T-helper 2 cell treated with Interferon-gamma antibody and Interleukin-4, amounts not matched to agents 5 μg/mL and 100 μg/mL, for 36 hours (primary cell): ENCODE data around the gene GPC5.
"Not testable (repeated sequence)": the region's sequence is repeated elsewhere in the genome, so short reads cannot be mapped to it uniquely, and the experiment has no call there.

ENCODE experiments used
- DNase-seq: peaks from one replicate; pipeline ENCODE4 v3.0.0; 2021; ENCODE audit warnings: low spot score
- H3K27ac Mint-ChIP-seq: one replicate; pipeline ENCODE4 v1.8.0; 2021; ENCODE audit warnings: mild to moderate bottlenecking, mixed read lengths
- H3K27me3 Mint-ChIP-seq: one replicate; pipeline ENCODE4 v1.8.0; 2021; ENCODE audit warnings: low read depth, mixed read lengths
- H3K36me3 Mint-ChIP-seq: one replicate; pipeline ENCODE4 v1.8.0; 2021; ENCODE audit warnings: low read depth, mixed read lengths
- H3K4me1 Mint-ChIP-seq: one replicate; pipeline ENCODE4 v1.8.0; 2021; ENCODE audit warnings: low read depth, mixed read lengths
- H3K4me3 Mint-ChIP-seq: one replicate; pipeline ENCODE4 v1.8.0; 2022; ENCODE audit warnings: mild to moderate bottlenecking, moderate library complexity, mixed read lengths
- H3K9me3 Mint-ChIP-seq: one replicate; pipeline ENCODE4 v1.8.0; 2021; ENCODE audit warnings: mixed read lengths

Gene GPC5

DNA sequence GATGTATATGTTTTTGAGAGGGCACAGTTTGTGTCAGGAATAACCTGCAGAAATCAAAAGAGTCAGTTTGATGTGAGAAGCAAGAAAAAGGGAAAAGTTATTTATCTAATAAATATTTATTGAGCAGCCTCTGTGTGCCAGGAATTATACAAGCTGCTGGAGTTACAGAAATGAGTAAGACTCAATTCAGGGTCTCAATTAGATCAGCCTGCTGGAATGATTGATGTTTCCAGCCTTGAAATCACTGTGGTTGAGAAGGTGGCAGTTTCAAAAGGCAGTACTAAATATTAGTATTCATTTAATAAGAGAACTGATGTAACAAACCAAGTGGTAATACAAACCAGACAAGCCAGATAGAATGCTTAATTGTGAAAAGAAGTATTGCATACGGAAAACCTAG, 1045.8 kb downstream of the GPC5 start:
- Mint-ChIP-seq H3K9me3 (peaks cover 19% of the 10 kb centered on the region), H3K4me1 (no peaks in the 10 kb centered on the region), H3K36me3 (no peaks in the 10 kb centered on the region), H3K27me3 (no peaks in the 10 kb centered on the region), H3K4me3 (no peak overlapping the region), H3K27ac (no peak overlapping the region)
- no peak for DNase-seq

DNA sequence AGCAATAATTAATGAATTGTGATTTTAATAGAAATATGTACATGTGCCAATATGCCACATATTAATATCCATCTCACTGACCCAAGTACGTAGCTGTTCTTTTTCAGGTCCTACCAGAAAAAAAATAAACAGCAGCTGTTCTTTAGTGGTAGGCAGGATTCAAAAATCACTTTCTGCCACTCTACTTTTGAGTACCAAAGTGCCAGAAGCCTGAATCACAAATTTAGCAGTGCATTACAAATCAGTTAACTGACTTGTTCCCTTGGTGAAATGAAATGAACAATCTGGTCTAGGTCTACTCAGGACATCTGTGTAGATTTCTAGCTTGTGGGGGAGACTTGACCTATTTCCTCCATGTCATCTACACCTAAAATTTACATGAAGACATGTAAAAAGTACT, 1052.6 kb downstream of the GPC5 start:
- Mint-ChIP-seq H3K4me1 (no peaks in the 10 kb centered on the region), H3K4me3 (no peak overlapping the region), H3K9me3 (peaks cover 12% of the 10 kb centered on the region), H3K27me3 (no peaks in the 10 kb centered on the region), H3K36me3 (no peaks in the 10 kb centered on the region), H3K27ac (no peak overlapping the region)
- DNase-seq: no peak

DNA sequence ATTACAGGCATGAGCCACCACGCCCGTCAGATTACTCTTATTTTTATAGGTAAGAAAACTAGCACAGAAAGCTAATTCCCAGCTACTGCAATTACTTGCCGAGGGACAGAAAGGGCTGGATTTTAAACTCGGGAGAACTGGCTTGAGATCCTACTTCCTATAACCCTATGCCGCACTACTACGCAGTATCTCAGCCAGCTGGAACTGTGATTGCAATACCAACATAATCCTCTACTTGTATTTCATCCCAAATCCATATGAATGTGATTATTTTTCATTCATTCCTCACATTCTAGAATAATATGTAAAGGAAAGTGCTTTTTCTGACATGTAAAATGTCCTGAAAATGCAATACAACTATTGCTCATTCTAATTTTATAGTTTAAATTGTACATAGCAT, 1054.4 kb downstream of the GPC5 start:
- Mint-ChIP-seq H3K4me1 (no peaks in the 10 kb centered on the region), H3K4me3 (no peak overlapping the region), H3K27ac (no peak overlapping the region), H3K36me3 (no peaks in the 10 kb centered on the region), H3K27me3 (no peaks in the 10 kb centered on the region), H3K9me3 (peaks cover 12% of the 10 kb centered on the region)
- no peak for DNase-seq

DNA sequence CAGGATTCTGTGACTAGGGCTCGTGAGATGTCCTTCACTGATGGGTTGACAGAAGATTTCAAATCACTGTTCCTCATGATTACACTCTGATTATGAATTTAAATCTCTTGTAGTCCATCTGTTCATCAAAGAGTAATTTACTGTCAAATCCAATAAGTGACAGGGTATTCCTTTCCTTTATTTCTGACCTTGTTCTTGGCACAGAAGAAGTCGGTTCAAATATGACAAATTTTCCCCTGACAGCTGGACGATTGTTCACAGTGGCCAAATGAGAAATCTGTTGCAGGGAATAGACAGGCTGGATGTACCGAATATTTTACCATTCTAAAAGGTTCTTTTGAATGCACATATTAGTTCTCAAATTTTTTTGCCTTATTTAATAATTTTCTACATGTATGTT, 1060.9 kb downstream of the GPC5 start:
- Mint-ChIP-seq H3K4me1 (no peaks in the 10 kb centered on the region), H3K36me3 (no peaks in the 10 kb centered on the region), H3K27me3 (no peaks in the 10 kb centered on the region), H3K4me3 (no peak overlapping the region), H3K9me3 (peaks cover 9% of the 10 kb centered on the region), H3K27ac (no peak overlapping the region)
- DNase-seq: no peak

DNA sequence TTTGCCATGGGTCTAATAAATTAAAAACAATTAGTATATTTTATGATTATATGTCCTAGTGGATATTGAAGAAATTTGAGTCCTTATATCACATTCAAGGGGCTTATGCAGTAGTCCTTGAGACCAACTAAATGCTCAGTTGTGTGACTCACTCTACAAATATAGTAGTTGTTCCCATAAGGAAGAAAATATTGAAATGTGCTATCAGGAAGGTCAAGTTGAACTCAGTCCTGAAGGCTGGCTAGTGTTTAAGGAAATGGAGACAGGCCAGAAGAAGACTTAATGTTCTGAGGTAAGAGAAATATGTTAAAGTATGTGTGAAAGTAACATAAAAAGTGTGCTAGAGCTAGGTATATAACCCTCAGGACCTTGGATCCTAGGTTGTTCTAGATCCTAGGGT, 1062.1 kb downstream of the GPC5 start:
- Mint-ChIP-seq H3K27me3 (no peaks in the 10 kb centered on the region), H3K4me3 (no peak overlapping the region), H3K27ac (no peak overlapping the region), H3K36me3 (no peaks in the 10 kb centered on the region), H3K9me3 (peaks cover 9% of the 10 kb centered on the region), H3K4me1 (no peaks in the 10 kb centered on the region)
- no peak for DNase-seq

DNA sequence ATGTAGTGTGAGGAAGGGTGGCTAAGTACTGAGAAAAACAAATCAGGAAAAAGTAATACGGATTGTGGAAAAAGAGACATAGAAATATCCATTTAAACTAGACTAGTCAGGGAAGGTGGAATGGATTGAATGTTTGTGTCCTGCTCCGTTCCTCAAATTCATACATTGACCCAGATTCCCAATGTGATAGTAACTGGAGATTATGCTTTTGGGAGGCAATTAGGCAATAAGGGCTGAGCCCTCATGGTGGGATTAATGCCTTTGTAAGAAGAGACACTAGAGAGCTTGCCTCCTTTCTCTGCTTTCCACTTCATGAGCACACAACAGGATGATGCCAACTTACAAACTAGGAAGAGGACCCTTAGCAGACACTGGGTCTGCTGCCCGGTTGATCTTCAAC, 1063.0 kb downstream of the GPC5 start:
- no peak overlapping the region for H3K4me3 Mint-ChIP-seq
- H3K4me1 Mint-ChIP-seq: no peaks in the 10 kb centered on the region
- no peak for DNase-seq
- no peaks in the 10 kb centered on the region for H3K36me3 Mint-ChIP-seq
- peaks cover 10% of the 10 kb centered on the region for H3K9me3 Mint-ChIP-seq
- no peak overlapping the region for H3K27ac Mint-ChIP-seq
- no peaks in the 10 kb centered on the region for H3K27me3 Mint-ChIP-seq

DNA sequence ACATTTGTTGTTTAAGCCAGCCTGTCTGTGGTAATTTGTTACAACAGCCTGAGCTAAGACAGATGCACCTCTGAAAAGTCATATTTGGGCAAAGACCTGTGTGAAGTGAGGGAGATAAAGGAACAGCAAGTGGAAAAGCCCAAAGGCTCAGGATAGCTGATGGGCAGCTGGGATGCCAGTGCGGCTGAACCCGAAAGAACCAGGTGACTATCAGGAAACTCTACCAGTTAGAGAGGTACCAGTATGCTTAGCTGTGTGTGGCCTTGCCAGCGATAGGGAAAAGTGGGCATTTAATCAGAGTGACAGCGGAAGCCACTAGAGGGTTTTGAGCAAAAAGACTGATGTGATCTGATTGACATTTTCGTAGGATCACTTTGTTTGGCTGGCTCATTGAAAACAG, 1063.4 kb downstream of the GPC5 start:
- H3K9me3 Mint-ChIP-seq: peaks cover 14% of the 10 kb centered on the region
- no peak for DNase-seq
- no peaks in the 10 kb centered on the region for H3K27me3 Mint-ChIP-seq
- no peak overlapping the region for H3K4me3 Mint-ChIP-seq
- no peak overlapping the region for H3K27ac Mint-ChIP-seq
- no peaks in the 10 kb centered on the region for H3K36me3 Mint-ChIP-seq
- H3K4me1 Mint-ChIP-seq: no peaks in the 10 kb centered on the region

DNA sequence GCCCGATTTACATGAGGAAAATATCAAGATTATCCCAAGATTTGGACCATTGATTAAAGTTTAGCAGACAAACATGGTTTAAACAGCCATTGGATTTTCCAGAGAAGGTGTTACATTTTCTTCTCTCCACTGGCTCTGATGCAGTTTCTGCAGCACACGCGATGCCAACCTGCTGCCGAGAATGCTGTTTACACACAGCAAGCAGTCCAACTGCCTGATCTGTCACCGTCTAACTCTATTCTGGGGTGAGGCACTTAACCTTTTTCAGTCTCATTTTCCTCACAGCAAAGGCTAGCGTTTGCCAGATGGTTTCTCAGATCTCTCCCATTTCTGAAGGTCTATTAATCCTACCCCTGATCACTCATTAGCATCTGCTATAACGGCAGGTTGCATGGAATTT, 1064.7 kb downstream of the GPC5 start:
- Mint-ChIP-seq H3K27ac (no peak overlapping the region), H3K27me3 (no peaks in the 10 kb centered on the region), H3K4me1 (no peaks in the 10 kb centered on the region), H3K36me3 (no peaks in the 10 kb centered on the region), H3K4me3 (no peak overlapping the region), H3K9me3 (peaks cover 14% of the 10 kb centered on the region)
- DNase-seq: no peak

DNA sequence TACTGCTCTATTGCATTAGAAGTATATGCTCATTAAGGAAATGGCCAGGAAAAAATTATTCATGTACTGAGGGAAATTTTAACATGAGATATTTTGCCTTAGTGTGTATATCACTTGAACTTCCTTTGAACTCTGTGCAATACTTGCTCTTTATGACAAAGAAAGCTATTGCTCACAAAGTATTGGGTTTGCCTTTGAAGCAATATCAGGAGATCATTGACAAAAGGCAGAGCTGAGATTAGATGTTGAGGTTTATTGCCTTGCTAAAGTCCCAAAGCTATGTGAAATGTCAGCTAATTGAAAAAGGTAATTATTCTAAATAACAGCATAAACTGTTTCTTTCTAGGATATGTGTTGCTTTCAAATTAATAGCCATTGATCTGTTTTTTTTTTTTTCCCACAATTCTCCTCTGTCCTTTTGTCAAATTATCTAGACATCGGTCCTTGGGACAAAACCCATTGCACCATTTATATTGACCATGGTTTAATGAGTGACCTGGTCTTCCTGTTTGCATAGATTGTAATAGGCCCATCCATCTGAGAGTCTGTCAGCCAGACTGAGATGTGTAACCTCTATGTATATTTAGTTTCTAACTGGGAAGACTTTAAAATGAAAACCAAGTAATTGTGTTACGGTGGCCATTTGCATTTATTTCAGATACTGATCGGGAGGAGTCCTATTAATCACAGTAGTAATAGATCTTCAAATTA, 1075.5 kb downstream of the GPC5 start:
- no peak overlapping the region for H3K27ac Mint-ChIP-seq
- DNase-seq: no peak
- H3K4me1 Mint-ChIP-seq: no peaks in the 10 kb centered on the region
- no peaks in the 10 kb centered on the region for H3K36me3 Mint-ChIP-seq
- H3K27me3 Mint-ChIP-seq: no peaks in the 10 kb centered on the region
- H3K4me3 Mint-ChIP-seq: no peak overlapping the region
- H3K9me3 Mint-ChIP-seq: peaks cover 8% of the 10 kb centered on the region

DNA sequence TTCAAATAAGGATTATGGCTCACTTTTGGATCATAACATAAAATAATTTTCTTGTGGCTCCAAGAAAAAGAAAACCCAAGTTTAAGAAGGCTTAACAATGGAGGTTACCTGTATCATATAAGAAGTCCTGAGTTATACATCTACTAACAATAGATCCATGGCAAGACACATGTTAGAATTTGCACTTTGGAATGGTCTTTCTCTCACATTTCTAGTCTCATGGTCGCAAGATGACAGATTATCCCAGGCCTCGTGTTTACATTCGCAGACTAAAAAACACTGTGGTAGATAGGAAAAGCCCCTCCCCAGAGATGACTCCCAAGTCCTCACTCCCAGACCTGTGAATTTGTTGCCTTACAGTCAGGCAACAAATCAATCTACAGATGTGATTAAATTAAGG, 1082.0 kb downstream of the GPC5 start:
- Mint-ChIP-seq H3K4me1 (no peaks in the 10 kb centered on the region), H3K36me3 (no peaks in the 10 kb centered on the region), H3K27ac (no peak overlapping the region), H3K9me3 (peaks cover 26% of the 10 kb centered on the region), H3K27me3 (no peaks in the 10 kb centered on the region), H3K4me3 (no peak overlapping the region)
- no peak for DNase-seq

DNA sequence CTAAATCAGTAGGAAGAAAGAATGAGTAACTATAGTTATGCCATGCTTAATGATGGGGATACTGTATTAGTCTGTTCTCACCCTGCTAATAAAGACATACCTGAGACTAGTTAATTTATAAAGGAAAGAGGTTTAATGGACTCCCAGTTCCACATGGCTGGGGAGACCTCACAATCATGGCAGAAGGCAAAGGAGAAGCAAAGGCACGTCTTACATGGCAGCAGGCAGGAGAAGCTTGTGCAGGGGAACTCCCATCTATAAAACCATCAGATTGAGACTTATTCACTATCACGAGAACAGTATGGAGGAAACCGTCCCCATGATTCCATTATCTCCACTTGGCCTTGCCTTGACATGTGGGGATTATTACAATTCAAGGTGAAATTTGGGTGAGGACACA, 1084.4 kb downstream of the GPC5 start:
- H3K36me3 Mint-ChIP-seq, H3K27ac Mint-ChIP-seq, H3K4me1 Mint-ChIP-seq, H3K4me3 Mint-ChIP-seq, H3K27me3 Mint-ChIP-seq, DNase-seq: not testable (repeated sequence)
- peaks cover 22% of the 10 kb centered on the region for H3K9me3 Mint-ChIP-seq

DNA sequence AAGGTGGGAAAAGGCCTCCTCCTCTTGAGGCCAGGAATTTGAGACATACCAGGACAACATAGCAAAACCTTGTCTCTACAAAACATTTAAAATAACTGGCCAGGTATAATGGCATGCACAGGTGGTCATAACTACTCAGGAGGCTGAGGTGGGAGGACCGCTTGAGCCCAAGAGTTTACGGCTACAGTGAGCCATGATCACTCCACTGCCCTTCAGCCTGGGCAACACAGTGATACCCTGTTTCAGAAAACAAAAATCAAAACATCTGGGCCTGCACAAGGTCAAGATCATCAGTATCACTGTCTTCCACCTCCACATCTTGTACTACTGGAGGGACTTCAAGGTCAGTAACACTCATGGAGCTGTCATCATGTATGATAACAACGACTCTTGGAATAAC, 1085.5 kb downstream of the GPC5 start:
- H3K9me3 Mint-ChIP-seq: peaks cover 19% of the 10 kb centered on the region
- no peaks in the 10 kb centered on the region for H3K36me3 Mint-ChIP-seq
- DNase-seq: no peak
- H3K27me3 Mint-ChIP-seq: no peaks in the 10 kb centered on the region
- H3K4me3 Mint-ChIP-seq: no peak overlapping the region
- H3K4me1 Mint-ChIP-seq: no peaks in the 10 kb centered on the region
- H3K27ac Mint-ChIP-seq: no peak overlapping the region

DNA sequence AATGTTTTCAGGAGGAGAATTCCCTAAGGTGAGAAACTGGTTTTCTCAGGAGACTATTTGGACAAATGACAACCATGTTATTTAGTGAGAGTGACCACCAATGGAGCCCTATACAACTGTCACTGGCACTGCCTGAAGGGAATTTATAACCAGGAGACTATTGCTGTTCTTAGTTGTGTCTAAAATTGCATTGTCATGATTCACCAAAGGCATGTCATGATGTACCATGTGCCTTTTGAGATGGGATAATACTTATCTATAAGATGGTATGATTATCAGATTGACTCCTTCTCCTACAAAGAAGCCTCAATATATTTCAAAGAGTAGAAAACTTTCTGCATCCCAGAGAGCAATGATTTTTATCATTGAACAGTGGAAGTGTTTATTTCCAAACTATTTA, 1088.8 kb downstream of the GPC5 start:
- Mint-ChIP-seq H3K4me1 (no peaks in the 10 kb centered on the region), H3K27me3 (no peaks in the 10 kb centered on the region), H3K27ac (no peak overlapping the region), H3K9me3 (peaks cover 19% of the 10 kb centered on the region), H3K4me3 (no peak overlapping the region), H3K36me3 (no peaks in the 10 kb centered on the region)
- no peak for DNase-seq

DNA sequence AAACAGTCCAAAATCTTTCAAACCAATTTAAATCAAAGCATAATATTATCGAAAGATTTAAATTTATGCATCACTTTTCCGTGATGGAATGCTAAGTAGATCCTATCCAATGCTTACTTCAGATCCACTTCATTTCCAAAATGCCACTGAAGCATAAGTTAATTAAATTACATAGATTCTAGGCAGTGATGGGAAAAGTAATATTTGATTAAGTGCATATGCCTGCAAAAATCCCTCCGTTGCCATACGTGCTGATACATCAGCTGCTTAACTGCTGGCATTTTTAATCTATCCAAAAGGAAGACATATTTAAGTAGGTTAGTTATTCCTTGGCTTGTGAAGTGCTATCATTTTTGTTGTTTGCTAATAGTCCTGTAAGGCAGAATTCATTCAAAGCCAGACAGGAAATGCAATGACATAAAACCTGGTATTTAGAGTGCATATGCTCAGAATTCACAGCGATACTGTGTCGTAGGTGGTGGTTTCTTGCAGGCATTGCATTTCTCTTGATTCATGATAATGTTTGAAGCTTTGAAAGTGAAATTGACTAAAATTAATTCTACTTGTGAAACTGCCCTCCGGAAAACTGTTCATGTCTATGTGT, 1089.9 kb downstream of the GPC5 start:
- Mint-ChIP-seq H3K36me3 (no peaks in the 10 kb centered on the region), H3K27me3 (no peaks in the 10 kb centered on the region), H3K9me3 (peaks cover 12% of the 10 kb centered on the region), H3K4me3 (no peak overlapping the region), H3K27ac (no peak overlapping the region), H3K4me1 (no peaks in the 10 kb centered on the region)
- DNase-seq: no peak

DNA sequence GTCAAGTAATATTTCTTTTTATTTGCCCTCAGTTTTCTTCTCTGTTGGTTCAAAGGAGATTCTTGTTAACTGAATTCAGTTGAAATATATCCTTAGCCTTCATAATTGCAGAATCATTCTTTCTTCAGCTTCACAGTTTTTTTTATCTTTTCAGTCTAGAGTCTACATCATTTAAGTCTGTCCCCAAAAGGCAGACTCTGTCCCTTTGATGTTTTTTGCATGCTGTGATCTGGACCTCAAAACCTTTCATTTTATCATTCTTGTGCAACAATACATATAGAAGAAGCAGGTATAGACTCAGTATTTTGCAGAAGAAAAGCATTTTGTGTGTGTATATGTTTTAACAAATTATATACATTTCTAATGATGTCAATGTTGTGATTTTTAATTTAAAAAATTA, 1093.4 kb downstream of the GPC5 start:
- H3K4me3 Mint-ChIP-seq: no peak overlapping the region
- no peak for DNase-seq

More for the DNA sequence above, 1093.4 kb downstream of the GPC5 start:
- Mint-ChIP-seq H3K4me1 (no peaks in the 10 kb centered on the region), H3K36me3 (no peaks in the 10 kb centered on the region), H3K27ac (no peak overlapping the region), H3K27me3 (no peaks in the 10 kb centered on the region), H3K9me3 (peaks cover 19% of the 10 kb centered on the region)
